Measurements from ENCODE around the gene VAMP7.
A peak's percentile ranks its signal among the peaks of the same experiment; 100 is the strongest.
"Not testable (repeated sequence)": the region's sequence is repeated elsewhere in the genome, so short reads cannot be mapped to it uniquely, and the experiment has no call there.

Gene VAMP7

GRCh38 chrX:155956099-155956498 lies 75.0 kb downstream of the VAMP7 start:
- no peak for DNase-seq
- Mint-ChIP-seq H3K36me3 (ENCODE audit: low read depth) (no peaks in the 10 kb centered on the region), H3K27ac (no peak overlapping the region), H3K27me3 (no peaks in the 10 kb centered on the region), H3K4me1 (no peaks in the 10 kb centered on the region), H3K9me3 (peaks cover 4% of the 10 kb centered on the region), H3K4me3 (no peak overlapping the region)
- no peak for ATAC-seq

DNA sequence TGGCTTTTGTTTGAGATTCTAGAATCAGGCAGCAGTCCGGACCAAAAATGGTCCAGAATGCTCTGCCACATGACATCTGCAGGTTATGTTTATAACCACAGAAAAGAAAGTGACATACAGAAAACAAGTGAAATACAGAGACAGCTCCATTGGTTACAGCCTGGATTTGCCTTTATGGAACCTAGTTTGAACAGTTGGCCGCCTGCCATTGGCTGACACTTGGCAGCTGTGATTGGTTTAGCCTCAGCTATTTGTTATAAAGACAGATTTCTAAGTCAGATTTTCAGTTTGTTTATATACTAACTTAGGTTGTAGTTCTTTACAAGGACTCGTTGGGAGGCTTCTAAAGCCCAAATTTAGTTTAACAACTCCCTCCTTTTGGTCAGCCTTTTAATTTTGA lies 75.5 kb downstream of the VAMP7 start:
- ATAC-seq (no peak), DNase-seq (no peak)
- no peak overlapping the region for H3K4me3 Mint-ChIP-seq
- H3K27me3 Mint-ChIP-seq = peaks cover 2% of the 10 kb centered on the region
- H3K27ac Mint-ChIP-seq = no peak overlapping the region
- H3K36me3 Mint-ChIP-seq (ENCODE audit: low read depth) = no peaks in the 10 kb centered on the region
- no peaks in the 10 kb centered on the region for H3K4me1 Mint-ChIP-seq
- H3K9me3 Mint-ChIP-seq = peaks cover 4% of the 10 kb centered on the region

GRCh38 chrX:155957843-155958242 lies 76.7 kb downstream of the VAMP7 start:
- Mint-ChIP-seq H3K4me1 (no peaks in the 10 kb centered on the region), H3K4me3 (no peak overlapping the region), H3K27me3 (peaks cover 5% of the 10 kb centered on the region), H3K36me3 (ENCODE audit: low read depth) (no peaks in the 10 kb centered on the region), H3K9me3 (peaks cover 4% of the 10 kb centered on the region), H3K27ac (no peak overlapping the region)
- no peak for DNase-seq
- no peak for ATAC-seq

- peaks cover 5% of the 10 kb centered on the region for H3K27me3 Mint-ChIP-seq
- no peak overlapping the region for H3K4me3 Mint-ChIP-seq
- H3K9me3 Mint-ChIP-seq = peaks cover 10% of the 10 kb centered on the region
- no peaks in the 10 kb centered on the region for H3K36me3 Mint-ChIP-seq (ENCODE audit: low read depth)
- DNase-seq (no peak), ATAC-seq (no peak)
- H3K27ac Mint-ChIP-seq = no peak overlapping the region
- no peaks in the 10 kb centered on the region for H3K4me1 Mint-ChIP-seq
These were observed 78.0 kb downstream of the VAMP7 start for GRCh38 chrX:155959018-155959587.

DNA sequence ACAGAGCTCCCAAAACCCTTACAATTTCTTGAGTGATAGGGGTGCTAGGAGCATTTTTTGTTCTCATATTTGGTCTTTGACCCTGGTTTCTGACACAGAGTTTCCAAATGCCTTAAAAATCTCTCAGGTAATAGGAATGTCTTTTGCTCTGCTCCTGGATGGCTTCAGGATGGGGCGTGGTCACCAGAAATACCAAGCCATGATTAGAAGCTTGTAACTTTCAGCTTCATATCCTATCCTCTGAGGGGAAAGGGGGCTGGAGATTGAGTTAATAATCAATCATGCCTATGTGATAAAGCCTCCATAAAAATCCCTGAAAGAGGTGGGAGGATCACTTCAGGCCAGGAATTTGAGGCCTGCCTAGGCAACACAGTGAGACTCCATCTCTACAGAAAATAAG lies 81.8 kb downstream of the VAMP7 start:
- Mint-ChIP-seq H3K9me3 (peaks cover 6% of the 10 kb centered on the region), H3K27ac (no peak overlapping the region), H3K27me3 (peaks cover 7% of the 10 kb centered on the region), H3K36me3 (ENCODE audit: low read depth) (no peaks in the 10 kb centered on the region), H3K4me3 (no peak overlapping the region), H3K4me1 (no peaks in the 10 kb centered on the region)
- DNase-seq (no peak), ATAC-seq (no peak)

GRCh38 chrX:155966876-155967275 lies 85.7 kb downstream of the VAMP7 start:
- Mint-ChIP-seq H3K4me3 (no peak overlapping the region), H3K36me3 (ENCODE audit: low read depth) (peaks cover 2% of the 10 kb centered on the region)

GRCh38 chrX:155967653-155968325 lies 86.6 kb downstream of the VAMP7 start:
- Mint-ChIP-seq H3K4me1 (peaks cover 6% of the 10 kb centered on the region), H3K4me3 (no peak overlapping the region), H3K36me3 (ENCODE audit: low read depth) (peaks cover 2% of the 10 kb centered on the region), H3K27ac (no peak overlapping the region), H3K27me3 (peaks cover 7% of the 10 kb centered on the region), H3K9me3 (peaks cover 23% of the 10 kb centered on the region)
- DNase-seq = no peak
- ATAC-seq = no peak

More at GRCh38 chrX:155966876-155967275, 85.7 kb downstream of the VAMP7 start:
- DNase-seq (peak; percentile 30), ATAC-seq (peak; percentile 72)
- Mint-ChIP-seq H3K27ac (no peak overlapping the region), H3K9me3 (peaks cover 23% of the 10 kb centered on the region), H3K4me1 (peaks cover 6% of the 10 kb centered on the region), H3K27me3 (peaks cover 8% of the 10 kb centered on the region)

- no peak overlapping the region for H3K27ac Mint-ChIP-seq
- no peak overlapping the region for H3K4me3 Mint-ChIP-seq
- no peak for DNase-seq
- peaks cover 7% of the 10 kb centered on the region for H3K27me3 Mint-ChIP-seq
- H3K36me3 Mint-ChIP-seq (ENCODE audit: low read depth) = peaks cover 2% of the 10 kb centered on the region
- ATAC-seq = no peak
- peaks cover 6% of the 10 kb centered on the region for H3K4me1 Mint-ChIP-seq
- peaks cover 23% of the 10 kb centered on the region for H3K9me3 Mint-ChIP-seq
These were observed 87.1 kb downstream of the VAMP7 start for GRCh38 chrX:155968326-155968661.

DNA sequence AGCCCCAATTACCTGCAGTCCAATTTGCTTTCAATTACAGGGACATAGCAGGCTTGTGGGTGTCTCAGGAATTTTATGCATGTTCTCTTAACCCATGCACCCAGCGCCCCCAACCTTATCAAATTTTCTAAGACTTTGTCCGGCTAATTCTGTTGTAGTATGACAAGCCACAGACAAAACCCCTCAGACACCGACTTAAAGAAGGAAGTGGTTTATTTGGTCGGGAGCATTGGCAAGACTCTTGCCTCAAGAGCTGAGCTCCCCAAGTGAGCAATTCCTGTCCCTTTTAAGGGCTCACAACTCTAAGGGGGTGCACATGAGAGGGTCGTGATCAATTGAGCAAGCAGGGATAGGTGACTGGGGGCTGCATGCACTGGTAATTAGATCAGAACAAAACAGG lies 87.6 kb downstream of the VAMP7 start:
- DNase-seq (no peak), ATAC-seq (no peak)

GRCh38 chrX:155971658-155972057 lies 90.5 kb downstream of the VAMP7 start:
- not testable (repeated sequence) for H3K4me3 Mint-ChIP-seq; DNase-seq; H3K36me3 Mint-ChIP-seq (ENCODE audit: low read depth); H3K27ac Mint-ChIP-seq; ATAC-seq; H3K27me3 Mint-ChIP-seq; H3K4me1 Mint-ChIP-seq
- H3K9me3 Mint-ChIP-seq = peaks cover 18% of the 10 kb centered on the region

More for the DNA sequence above, 87.6 kb downstream of the VAMP7 start:
- Mint-ChIP-seq H3K36me3 (ENCODE audit: low read depth) (peaks cover 2% of the 10 kb centered on the region), H3K4me1 (peaks cover 6% of the 10 kb centered on the region), H3K27me3 (peaks cover 7% of the 10 kb centered on the region), H3K9me3 (peaks cover 21% of the 10 kb centered on the region), H3K4me3 (no peak overlapping the region), H3K27ac (no peak overlapping the region)

DNA sequence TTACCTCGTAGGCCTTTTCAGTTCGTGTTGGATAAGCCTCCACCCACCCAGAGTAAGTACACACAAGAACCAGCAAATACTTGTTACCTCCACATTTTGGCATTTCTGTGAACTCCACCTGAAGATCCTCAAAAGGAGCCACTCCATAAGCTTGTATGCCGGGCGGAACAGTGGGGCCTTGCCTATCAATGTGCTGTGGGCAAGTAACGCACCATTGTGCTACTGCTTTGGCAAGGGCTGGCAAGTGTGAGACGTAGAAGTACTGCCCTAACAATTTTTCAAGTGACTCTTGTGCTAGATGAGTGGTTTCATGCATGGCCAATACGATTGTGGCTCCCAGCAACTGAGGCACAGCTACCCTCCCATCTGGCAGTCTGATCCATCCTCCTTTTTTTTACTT lies 91.1 kb downstream of the VAMP7 start:
- H3K4me1 Mint-ChIP-seq; H3K27ac Mint-ChIP-seq; H3K27me3 Mint-ChIP-seq; H3K36me3 Mint-ChIP-seq (ENCODE audit: low read depth); H3K4me3 Mint-ChIP-seq; DNase-seq; ATAC-seq: not testable (repeated sequence)
- H3K9me3 Mint-ChIP-seq = peaks cover 18% of the 10 kb centered on the region

GRCh38 chrX:155983326-155983725 lies 102.2 kb downstream of the VAMP7 start:
- Mint-ChIP-seq H3K27ac (no peak overlapping the region), H3K27me3 (peaks cover 2% of the 10 kb centered on the region), H3K9me3 (peaks cover 7% of the 10 kb centered on the region), H3K4me3 (no peak overlapping the region), H3K4me1 (no peaks in the 10 kb centered on the region), H3K36me3 (ENCODE audit: low read depth) (peaks cover 5% of the 10 kb centered on the region)
- no peak for DNase-seq
- ATAC-seq = no peak

GRCh38 chrX:155985208-155985607 lies 104.1 kb downstream of the VAMP7 start:
- Mint-ChIP-seq H3K27ac (no peak overlapping the region), H3K9me3 (peaks cover 7% of the 10 kb centered on the region), H3K36me3 (ENCODE audit: low read depth) (peaks cover 5% of the 10 kb centered on the region), H3K27me3 (peaks cover 3% of the 10 kb centered on the region), H3K4me3 (no peak overlapping the region), H3K4me1 (no peaks in the 10 kb centered on the region)
- ATAC-seq (no peak), DNase-seq (no peak)

DNA sequence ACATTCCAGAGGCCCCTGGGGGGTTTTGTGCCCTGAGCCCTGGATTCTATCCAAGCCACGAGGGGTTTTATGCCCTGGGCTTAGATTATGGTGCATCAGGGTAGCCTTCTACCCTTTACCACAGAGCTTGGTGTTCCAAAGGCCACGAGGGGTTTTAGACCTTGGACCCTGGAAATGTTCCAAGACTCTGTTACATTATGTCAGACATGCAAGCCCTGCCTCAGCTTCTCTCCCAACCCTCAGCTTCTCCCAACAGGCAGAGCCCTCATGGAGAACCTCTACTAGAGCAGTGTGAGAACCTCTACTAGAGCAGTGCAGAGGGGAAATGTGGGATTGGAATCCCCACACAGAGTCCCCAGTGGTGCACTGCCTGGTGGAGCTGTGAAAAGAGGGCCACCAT lies 105.8 kb downstream of the VAMP7 start:
- H3K27me3 Mint-ChIP-seq; ATAC-seq; H3K36me3 Mint-ChIP-seq (ENCODE audit: low read depth); DNase-seq; H3K4me3 Mint-ChIP-seq; H3K27ac Mint-ChIP-seq; H3K4me1 Mint-ChIP-seq; H3K9me3 Mint-ChIP-seq: not testable (repeated sequence)

DNA sequence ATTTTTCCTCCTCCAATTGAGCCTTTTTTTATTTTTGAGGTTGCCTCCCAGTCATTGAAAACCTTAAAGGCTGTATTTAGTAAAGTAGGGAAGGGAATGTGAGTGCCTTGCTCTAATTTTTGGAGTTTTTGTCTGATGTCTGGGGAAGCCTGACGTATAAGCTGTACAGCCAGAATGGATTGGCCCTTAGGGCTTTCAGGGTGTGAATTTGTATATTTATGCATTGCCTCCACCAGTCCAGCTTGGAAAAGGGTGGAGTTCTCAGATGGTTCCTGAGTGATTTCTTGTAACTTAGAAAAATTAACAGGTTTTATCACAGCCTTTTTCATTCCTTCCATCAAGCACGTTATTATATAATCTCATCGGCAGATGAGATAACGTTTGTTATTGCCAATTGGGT lies 107.7 kb downstream of the VAMP7 start:
- Mint-ChIP-seq H3K36me3 (ENCODE audit: low read depth) (no peaks in the 10 kb centered on the region), H3K4me1 (no peaks in the 10 kb centered on the region), H3K27me3 (peaks cover 2% of the 10 kb centered on the region), H3K4me3 (no peak overlapping the region), H3K27ac (no peak overlapping the region), H3K9me3 (no peaks in the 10 kb centered on the region)
- ATAC-seq = no peak
- no peak for DNase-seq
